ENCODE measurements around the gene INKA2. TPM values are rescaled to one million over a fixed set of nuclear protein-coding genes. Genes with fewer than 3 reads are reported as not detected.
A peak's percentile ranks its signal among the peaks of the same experiment; 100 is the strongest.

INKA2 gene
- total and polyA plus RNA-seq, 2 donors (not counting 1 experiment from before 2014, with no cell fraction given) = 3.5 to 25.4 TPM

DNA sequence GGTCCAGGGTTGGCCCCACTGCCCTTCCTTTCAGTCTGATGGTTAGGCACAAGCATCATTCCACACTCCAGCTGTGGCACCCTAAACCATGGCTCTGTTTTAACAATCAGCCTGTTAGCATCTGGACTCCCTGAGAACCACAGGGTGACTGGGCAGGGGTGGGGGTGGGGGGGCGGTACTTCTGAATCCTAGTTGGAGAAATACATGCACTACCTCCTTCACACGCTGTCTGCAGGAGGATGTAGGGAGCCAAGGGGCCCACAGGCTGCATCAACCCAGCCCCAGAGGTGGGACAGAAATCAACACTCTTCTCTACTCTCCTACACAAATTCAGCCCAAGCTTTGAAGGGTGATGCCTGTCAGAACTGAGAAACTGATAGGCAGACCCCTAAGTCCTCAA is 40.4 kb upstream of the INKA2 start:
- DNase-seq (ENCODE audit: low read depth in 2 of 2) = no peak
- Histone ChIP-seq H3K9ac (ENCODE audit: insufficient read depth, low read length) (no peak overlapping the region), H3K9me3 (ENCODE audit: control insufficient read depth, insufficient read depth, low read depth, low read length) (no peaks in the 10 kb centered on the region), H3K27ac (ENCODE audit: insufficient read depth, low read length) (peak overlapping the region; percentile 25), H3K4me1 (ENCODE audit: control insufficient read depth, extremely low read depth, insufficient read depth, low read length) (peaks cover 2% of the 10 kb centered on the region), H3K4me2 (ENCODE audit: extremely low read depth, insufficient read depth, low read length) (no peak overlapping the region), H3K4me3 (replicated peaks in 1 of 4; ENCODE audit: control extremely low read depth in 1 of 4, insufficient read depth in 1 of 4, low read depth in 3 of 4, low read length in 4 of 4) (no peak overlapping the region), H2AFZ (ENCODE audit: low read length) (no peak overlapping the region), H3K36me3 (ENCODE audit: control insufficient read depth, insufficient read depth, low read length) (no peaks in the 10 kb centered on the region), H3K79me2 (ENCODE audit: control insufficient read depth, insufficient read depth, low read length) (no peaks in the 10 kb centered on the region), H4K20me1 (ENCODE audit: control insufficient read depth, extremely low read depth, insufficient read depth, low read length) (no peaks in the 10 kb centered on the region), H3K27me3 (ENCODE audit: control insufficient read depth, insufficient read depth, low read length) (no peaks in the 10 kb centered on the region)
- TF ChIP-seq, protein P1, sequence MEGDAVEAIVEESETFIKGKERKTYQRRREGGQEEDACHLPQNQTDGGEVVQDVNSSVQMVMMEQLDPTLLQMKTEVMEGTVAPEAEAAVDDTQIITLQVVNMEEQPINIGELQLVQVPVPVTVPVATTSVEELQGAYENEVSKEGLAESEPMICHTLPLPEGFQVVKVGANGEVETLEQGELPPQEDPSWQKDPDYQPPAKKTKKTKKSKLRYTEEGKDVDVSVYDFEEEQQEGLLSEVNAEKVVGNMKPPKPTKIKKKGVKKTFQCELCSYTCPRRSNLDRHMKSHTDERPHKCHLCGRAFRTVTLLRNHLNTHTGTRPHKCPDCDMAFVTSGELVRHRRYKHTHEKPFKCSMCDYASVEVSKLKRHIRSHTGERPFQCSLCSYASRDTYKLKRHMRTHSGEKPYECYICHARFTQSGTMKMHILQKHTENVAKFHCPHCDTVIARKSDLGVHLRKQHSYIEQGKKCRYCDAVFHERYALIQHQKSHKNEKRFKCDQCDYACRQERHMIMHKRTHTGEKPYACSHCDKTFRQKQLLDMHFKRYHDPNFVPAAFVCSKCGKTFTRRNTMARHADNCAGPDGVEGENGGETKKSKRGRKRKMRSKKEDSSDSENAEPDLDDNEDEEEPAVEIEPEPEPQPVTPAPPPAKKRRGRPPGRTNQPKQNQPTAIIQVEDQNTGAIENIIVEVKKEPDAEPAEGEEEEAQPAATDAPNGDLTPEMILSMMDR (conservative IDR thresholded peaks at IDR 0.05 in 1 of 2, IDR thresholded peaks at IDR 0.05 in 1 of 2; ENCODE audit: low read depth in 1 of 2, low read length in 2 of 2) = no peak
- TF ChIP-seq EZH2 (IDR thresholded peaks at IDR 0.05; ENCODE audit: low read length, missing control alignments) = no peak

DNA sequence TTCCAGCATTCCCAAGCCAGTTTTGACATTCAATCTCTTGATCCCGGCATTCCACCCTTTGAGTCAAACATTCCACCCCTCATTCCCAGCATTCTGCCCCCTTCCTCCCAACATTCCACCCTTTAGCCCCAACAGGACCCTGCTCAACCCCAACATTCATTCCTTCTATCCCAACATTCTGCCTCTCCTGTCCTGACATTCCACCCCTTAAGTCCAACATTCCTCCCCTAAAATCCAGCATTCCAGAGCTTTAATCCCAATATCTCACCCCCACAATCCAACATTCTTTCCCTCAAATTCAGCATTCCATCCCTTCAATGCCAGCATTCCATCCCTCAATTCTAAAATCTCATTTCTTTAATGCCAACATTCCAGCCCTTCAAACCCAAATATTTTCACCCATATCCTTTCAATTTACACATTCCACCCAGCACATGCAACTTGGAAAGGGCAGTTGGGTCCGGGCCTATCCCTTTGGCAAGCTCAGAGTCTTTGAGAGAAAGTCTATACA is 39.4 kb upstream of the INKA2 start:
- Histone ChIP-seq H3K36me3 (ENCODE audit: control insufficient read depth, insufficient read depth, low read length) (no peaks in the 10 kb centered on the region), H3K4me1 (ENCODE audit: control insufficient read depth, extremely low read depth, insufficient read depth, low read length) (peaks cover 2% of the 10 kb centered on the region), H3K4me3 (replicated peaks in 1 of 4; ENCODE audit: control extremely low read depth in 1 of 4, insufficient read depth in 1 of 4, low read depth in 3 of 4, low read length in 4 of 4) (no peak overlapping the region), H3K4me2 (ENCODE audit: extremely low read depth, insufficient read depth, low read length) (no peak overlapping the region), H4K20me1 (ENCODE audit: control insufficient read depth, extremely low read depth, insufficient read depth, low read length) (no peaks in the 10 kb centered on the region), H3K9me3 (ENCODE audit: control insufficient read depth, insufficient read depth, low read depth, low read length) (no peaks in the 10 kb centered on the region), H2AFZ (ENCODE audit: low read length) (no peak overlapping the region), H3K27me3 (ENCODE audit: control insufficient read depth, insufficient read depth, low read length) (no peaks in the 10 kb centered on the region), H3K79me2 (ENCODE audit: control insufficient read depth, insufficient read depth, low read length) (no peaks in the 10 kb centered on the region), H3K27ac (ENCODE audit: insufficient read depth, low read length) (peak overlapping the region; percentile 25), H3K9ac (ENCODE audit: insufficient read depth, low read length) (no peak overlapping the region)
- no peak for TF ChIP-seq EZH2 (IDR thresholded peaks at IDR 0.05; ENCODE audit: low read length, missing control alignments)
- TF ChIP-seq, protein P1 (conservative IDR thresholded peaks at IDR 0.05 in 1 of 2, IDR thresholded peaks at IDR 0.05 in 1 of 2; ENCODE audit: low read depth in 1 of 2, low read length in 2 of 2) = no peak
- DNase-seq (ENCODE audit: low read depth in 2 of 2) = peak in 1 of 2 donors; percentile 46

DNA sequence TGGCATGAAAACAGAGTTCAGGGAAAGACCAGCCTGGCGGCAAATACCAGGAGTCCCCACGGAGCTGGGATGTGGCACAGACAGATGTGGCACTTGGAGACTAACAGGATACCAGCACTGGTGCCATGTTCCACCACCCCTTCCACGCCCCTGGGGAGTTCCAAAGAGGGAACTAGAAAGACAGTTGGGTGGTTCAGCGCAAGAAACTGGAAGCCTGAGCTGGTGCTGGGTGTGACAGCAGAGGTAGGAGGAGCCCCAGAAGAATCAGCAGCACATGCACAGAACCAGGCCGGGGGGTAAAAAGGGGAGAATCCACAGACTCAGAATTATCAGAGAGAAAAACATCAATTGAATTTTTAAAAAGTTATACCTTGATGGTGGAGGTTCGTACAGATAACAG is 38.9 kb upstream of the INKA2 start:
- H3K27me3 ChIP-seq (ENCODE audit: control insufficient read depth, insufficient read depth, low read length) = no peaks in the 10 kb centered on the region
- no peaks in the 10 kb centered on the region for H3K36me3 ChIP-seq (ENCODE audit: control insufficient read depth, insufficient read depth, low read length)
- no peak for DNase-seq (ENCODE audit: low read depth in 2 of 2)
- no peak overlapping the region for H3K4me2 ChIP-seq (ENCODE audit: extremely low read depth, insufficient read depth, low read length)
- H3K4me1 ChIP-seq (ENCODE audit: control insufficient read depth, extremely low read depth, insufficient read depth, low read length) = peaks cover 2% of the 10 kb centered on the region
- TF ChIP-seq EZH2 (IDR thresholded peaks at IDR 0.05; ENCODE audit: low read length, missing control alignments) = no peak
- TF ChIP-seq, protein P1 (conservative IDR thresholded peaks at IDR 0.05 in 1 of 2, IDR thresholded peaks at IDR 0.05 in 1 of 2; ENCODE audit: low read depth in 1 of 2, low read length in 2 of 2) = no peak
- no peaks in the 10 kb centered on the region for H3K9me3 ChIP-seq (ENCODE audit: control insufficient read depth, insufficient read depth, low read depth, low read length)
- H3K79me2 ChIP-seq (ENCODE audit: control insufficient read depth, insufficient read depth, low read length) = no peaks in the 10 kb centered on the region
- no peak overlapping the region for H3K9ac ChIP-seq (ENCODE audit: insufficient read depth, low read length)
- no peak overlapping the region for H3K4me3 ChIP-seq (replicated peaks in 1 of 4; ENCODE audit: control extremely low read depth in 1 of 4, insufficient read depth in 1 of 4, low read depth in 3 of 4, low read length in 4 of 4)
- H2AFZ ChIP-seq (ENCODE audit: low read length) = no peak overlapping the region
- H3K27ac ChIP-seq (ENCODE audit: insufficient read depth, low read length) = peak overlapping the region; percentile 7
- H4K20me1 ChIP-seq (ENCODE audit: control insufficient read depth, extremely low read depth, insufficient read depth, low read length) = no peaks in the 10 kb centered on the region

Data from fibroblast of lung (primary cell).